Left kidney (tissue), 8 donors: ENCODE data around the gene NPY4R. TPM values are rescaled to one million over a fixed set of nuclear protein-coding genes. Genes with fewer than 3 reads are reported as not detected.
"Not testable (repeated sequence)": the region's sequence is repeated elsewhere in the genome, so short reads cannot be mapped to it uniquely, and the experiment has no call there.

Experiments
- DNase-seq: peaks from one replicate; pipeline ENCODE4 v3.0.0-alpha.2; 2013
- long read RNA-seq, 8 donors: transcript quantifications; one replicate each; lab custom pipeline, GENCODE V29; 2026
- polyA plus RNA-seq: library from polyadenylated mRNA; unstranded; fragments of 120-200 nt; gene quantifications from one replicate; pipeline ENCODE4 v1.2.1, GENCODE V29; 2013; ENCODE audit not compliant: insufficient read length

Gene NPY4R
- not detected for polyA plus RNA-seq
- long read RNA-seq, donor 1 = 0 reads
- long read RNA-seq, donor 2 = 0 reads
- long read RNA-seq, donor 3 = 0 reads
- long read RNA-seq, donor 4 = 0 reads
- long read RNA-seq, donor 5 = 0 reads
- long read RNA-seq, donor 6 = 0 reads
- long read RNA-seq, donor 7 = 0 reads
- long read RNA-seq, donor 8 = 0 reads

- not testable (repeated sequence) for DNase-seq
Observed at GRCh38 chr10:46465765-46466164, at the start of gene NPY4R. TSS of gene NPY4R (minus strand) at chr10:46465958. CDS start at chr10:46462635, 3,323 bp downstream.

- no peak for DNase-seq
Observed at GRCh38 chr10:46515366-46515765, 49.6 kb upstream of the NPY4R start.

- DNase-seq = no peak
Observed at GRCh38 chr10:46514899-46515298, 49.1 kb upstream of the NPY4R start.

- no peak for DNase-seq
Observed at GRCh38 chr10:46514431-46514861, 48.7 kb upstream of the NPY4R start.

GRCh38 chr10:46513333-46513732, 47.6 kb upstream of the NPY4R start:
- not testable (repeated sequence) for DNase-seq

DNA sequence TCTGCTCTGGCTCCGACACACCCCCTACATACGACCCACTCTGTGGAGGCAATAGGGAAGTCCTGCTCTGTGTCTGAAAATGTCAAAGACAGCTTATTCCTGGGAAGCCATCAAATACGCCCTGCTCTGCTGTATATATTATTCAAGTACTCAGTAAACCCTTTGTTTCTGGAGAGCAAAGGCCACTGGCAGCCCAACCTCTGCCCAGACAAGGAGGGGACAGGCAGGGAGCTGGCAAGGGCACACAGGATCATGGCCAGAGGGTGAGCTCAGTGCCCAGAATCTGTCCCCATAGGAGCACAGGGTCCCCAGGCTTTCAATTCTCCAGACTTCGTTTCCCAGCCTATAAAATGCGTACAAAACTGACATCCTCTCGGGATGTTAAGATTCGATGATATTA, 47.0 kb upstream of the NPY4R start:
- not testable (repeated sequence) for DNase-seq

- not testable (repeated sequence) for DNase-seq
Observed at GRCh38 chr10:46512002-46512401, 46.2 kb upstream of the NPY4R start.

DNA sequence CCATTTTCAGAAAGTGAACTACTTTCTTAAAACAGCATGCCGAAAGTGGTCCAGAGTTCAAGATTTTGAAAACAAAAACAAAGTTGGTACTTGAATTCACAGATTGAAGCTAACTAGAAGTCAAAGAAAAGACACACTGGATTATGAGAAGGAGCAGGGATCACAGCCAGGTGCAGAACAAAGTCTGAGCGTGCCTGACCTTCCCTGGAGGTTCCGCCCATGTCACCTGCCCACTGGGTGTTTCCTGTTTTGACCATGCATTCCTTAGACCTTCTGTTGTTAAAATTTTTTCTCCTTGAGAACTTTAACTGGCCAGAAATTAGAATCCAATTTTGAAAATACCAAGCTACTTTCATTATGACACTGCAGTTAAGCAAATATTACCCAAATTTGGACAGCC, 34.2 kb upstream of the NPY4R start:
- not testable (repeated sequence) for DNase-seq

DNA sequence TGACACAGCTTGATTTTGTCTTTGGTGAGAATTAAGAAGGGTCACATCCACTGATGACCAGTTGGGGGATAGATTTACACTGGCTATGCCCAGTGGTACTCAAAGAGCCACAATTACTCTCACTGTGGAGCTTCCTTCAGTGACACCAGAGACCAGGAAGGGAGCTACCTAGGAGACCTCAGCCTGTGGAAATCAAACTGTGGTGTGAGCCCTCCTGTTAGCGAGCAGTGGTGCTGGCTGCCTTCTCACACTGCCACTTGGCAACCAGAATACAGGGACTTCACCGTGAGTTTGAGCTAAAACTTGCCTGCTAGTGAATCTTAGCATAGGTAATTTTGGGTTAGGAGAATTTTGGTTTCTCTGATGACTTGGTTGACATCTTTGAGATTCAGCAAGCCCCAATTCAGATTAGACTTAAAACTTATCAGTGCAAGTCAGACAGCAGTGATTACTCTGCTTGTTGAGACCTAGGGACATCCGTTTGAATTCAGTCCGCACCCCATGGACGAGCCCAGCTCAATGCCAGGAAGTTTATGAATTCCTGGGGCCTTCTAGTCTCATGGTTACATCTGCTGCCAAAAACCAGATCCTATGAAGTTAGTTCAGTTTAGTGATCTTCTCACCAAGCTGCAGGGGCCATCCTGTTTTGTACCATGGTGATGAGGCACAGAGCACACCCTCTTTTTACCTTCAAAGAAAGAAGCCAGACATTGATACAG, 33.4 kb upstream of the NPY4R start:
- not testable (repeated sequence) for DNase-seq

DNA sequence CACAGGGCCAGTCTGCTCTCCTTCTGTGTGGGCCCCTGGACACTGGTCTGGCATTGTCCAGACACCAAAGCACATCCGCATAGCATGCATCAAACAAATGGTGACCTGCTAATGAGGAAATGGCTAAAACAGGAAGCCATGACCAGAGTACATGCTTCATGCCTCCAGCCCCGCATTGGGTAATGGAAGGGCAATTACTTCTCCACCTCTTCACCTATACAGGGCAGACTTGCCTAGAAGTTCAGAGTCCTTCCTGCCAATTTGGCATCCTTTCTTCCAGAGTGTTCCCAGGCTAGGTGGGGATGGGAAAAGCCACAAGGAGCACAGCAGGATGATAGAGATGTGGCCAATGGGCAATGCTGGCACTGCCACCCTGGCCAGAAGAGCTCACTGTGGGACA, 32.1 kb upstream of the NPY4R start:
- DNase-seq = not testable (repeated sequence)

DNA sequence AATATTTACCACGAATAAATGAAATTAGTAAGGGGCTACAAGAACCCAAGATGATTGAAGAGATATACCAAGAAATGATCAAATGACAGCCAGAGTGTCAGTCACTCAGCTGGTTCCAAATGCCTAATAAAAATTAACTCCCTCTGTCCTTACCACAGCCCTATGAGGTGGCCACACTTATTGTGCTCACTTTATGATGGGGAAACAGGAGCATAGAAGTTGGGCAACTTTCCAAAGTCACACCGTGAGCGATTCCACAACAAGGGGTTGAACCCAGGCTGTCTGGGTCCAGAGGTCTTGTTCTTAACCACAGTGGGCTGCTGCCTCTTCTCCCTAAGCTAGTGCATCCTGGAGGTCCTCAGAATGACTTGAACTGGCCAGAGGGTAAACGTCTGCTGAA, 31.6 kb upstream of the NPY4R start:
- DNase-seq = not testable (repeated sequence)

DNA sequence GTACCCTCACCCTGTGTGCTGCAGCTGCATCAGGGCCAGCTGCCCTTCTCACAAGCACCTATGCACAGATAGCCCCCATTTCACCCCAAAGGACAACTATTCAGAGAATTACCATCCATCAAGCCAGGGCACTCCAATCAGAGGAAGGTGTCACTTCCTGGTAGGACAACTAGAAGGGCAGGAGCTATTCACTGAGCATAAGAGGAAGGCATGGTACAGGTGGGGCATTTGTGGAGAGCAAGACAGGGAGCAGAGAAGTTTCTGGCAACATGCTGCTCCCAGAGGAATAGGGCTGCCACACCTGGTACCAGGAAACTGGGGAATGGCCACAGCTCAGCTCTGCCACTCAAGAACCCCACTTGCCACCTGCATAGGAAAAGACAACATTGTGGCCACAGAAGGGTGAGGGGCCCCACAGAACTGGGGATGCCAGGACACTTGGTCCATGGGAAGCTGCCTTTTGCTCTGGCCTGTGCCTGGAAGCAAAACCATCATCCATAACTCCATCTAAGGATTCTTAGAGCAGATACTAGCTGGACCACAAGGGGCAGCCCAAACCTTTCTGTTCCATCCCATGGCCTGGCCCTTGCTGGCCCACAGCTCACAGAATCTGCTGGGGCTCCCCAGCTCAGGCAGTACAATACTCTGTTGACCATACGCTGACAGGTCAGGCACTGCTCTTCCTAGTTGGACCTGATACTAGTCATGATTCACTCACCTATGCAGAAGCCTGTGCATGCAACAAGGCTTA, 25.8 kb upstream of the NPY4R start:
- not testable (repeated sequence) for DNase-seq

DNA sequence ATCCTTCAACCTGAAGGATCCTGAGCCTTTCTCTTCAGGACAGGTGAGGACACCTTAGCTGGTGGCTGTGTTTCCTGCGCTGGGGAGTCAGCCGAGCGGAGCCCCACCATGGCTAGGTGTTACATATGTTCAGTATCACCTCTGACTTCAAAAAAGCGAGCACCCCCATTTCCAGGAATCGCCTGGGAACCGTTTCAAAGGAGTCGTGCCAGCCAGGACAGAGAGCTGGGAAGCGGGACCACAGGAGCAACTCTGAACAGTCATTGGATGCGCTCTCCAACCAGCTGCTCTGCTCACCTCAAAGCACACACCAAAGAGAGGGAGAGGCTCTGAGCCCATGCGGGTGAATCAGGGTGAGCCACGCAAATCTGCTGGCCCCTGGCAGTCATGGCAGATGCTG, 24.5 kb upstream of the NPY4R start:
- DNase-seq = not testable (repeated sequence)

DNA sequence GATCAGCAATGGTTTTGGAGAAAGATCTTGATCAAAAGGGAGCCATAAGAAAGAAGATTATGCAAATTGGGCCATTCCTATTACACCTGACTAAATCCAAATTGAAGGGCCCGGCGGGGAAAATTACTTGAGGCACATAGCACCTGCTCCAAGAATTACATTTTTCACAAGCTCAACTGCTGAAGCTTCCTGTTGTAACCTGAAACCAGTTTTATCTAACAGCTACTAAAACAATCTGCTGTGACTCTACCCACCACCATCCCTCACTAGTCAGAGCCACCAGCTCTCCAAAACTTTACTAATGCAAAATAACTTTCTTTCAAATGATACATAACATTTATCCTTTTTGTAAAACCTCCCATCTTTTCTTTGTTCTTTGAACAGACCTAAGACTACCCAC, 20.7 kb upstream of the NPY4R start:
- DNase-seq = not testable (repeated sequence)

DNA sequence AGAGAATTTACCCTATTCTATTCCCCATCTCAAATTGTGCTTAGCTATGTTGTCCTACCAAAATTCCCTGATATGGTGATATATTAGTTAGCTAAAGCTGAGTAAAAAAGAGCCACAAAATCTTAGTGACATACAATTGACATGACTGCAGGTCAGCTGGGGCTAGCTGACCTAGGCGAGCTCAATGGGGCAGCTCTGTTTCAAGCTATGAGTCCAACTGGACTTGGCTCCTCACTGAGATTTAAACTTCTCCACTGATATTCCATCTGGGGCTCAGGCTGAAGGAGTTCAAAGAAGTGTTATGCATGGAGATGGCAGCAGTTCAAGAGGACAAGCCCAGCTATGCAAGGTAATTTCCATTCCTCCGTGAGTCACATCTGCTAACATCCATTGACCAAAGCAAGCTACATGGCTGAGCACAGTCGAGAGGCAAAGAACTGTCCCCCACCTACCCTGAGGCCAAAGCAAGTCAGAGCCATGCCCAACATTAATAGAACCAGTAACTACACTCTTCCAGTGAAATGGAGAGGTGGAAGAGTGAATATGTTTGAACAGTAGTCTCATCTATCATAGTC, 9.1 kb upstream of the NPY4R start:
- not testable (repeated sequence) for DNase-seq

- not testable (repeated sequence) for DNase-seq
Observed at GRCh38 chr10:46473758-46474157, 8.0 kb upstream of the NPY4R start.

GRCh38 chr10:46470134-46470533, 4.4 kb upstream of the NPY4R start:
- DNase-seq = not testable (repeated sequence)

GRCh38 chr10:46468119-46468809, 2.5 kb upstream of the NPY4R start:
- not testable (repeated sequence) for DNase-seq

- DNase-seq = not testable (repeated sequence)
Observed at GRCh38 chr10:46463608-46464007, 2.1 kb downstream of the NPY4R start.

- DNase-seq = not testable (repeated sequence)
Observed at GRCh38 chr10:46462276-46462675, 3.5 kb downstream of the NPY4R start.

DNA sequence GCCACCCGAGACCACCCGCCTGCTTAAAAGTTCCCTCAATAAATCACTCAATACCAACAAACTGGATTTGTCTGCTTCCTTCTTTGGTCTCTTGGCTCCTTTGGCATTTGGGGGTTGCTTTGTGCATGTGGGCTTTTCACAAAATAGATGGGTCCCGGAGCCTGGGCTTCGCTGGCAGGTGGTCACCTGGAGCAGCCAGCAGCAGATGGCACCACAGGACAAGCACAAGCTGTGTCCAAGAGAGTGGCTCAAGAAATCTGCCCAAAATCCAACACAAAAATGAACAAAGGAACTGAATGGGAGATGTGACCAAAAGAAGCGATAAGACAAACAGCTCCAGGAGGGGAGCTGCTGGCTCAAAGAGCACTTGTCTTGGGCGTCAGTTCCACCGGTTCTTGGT, 6.2 kb downstream of the NPY4R start:
- not testable (repeated sequence) for DNase-seq

DNA sequence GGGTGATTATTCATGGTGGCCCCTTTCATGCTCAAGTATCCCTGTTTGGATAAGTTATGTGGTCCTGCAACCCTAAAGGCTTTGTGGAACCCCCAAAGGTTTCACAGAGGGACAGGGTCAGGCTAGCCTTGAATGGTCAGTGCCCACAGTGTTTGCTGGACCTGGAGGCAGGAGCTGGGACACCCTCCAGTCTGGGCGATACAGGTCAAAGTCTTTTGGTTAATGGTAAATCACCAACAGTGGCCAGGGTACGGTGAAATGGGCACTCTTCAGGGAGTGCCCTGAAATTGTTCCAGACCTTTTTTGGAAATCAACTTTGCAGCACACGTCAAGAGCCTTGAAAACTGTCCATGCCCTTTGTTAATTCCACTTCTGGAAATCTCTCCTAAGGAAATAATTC, 8.7 kb downstream of the NPY4R start:
- not testable (repeated sequence) for DNase-seq
